Ishikawa (cell line): ENCODE results near the gene NTM.

Source experiments
- CEBPB ChIP-seq: IDR thresholded peaks from 2 replicates; pipeline ENCODE4 v1.6.1; 2012
- CREB1 ChIP-seq: IDR thresholded peaks from 2 replicates; pipeline ENCODE4 v1.6.1; 2012; ENCODE audit warnings: low read depth
- EP300 ChIP-seq: IDR thresholded peaks from 2 replicates; pipeline ENCODE4 v1.6.1; 2012; ENCODE audit warnings: borderline replicate concordance
- FOXM1 ChIP-seq: IDR thresholded peaks from 2 replicates; pipeline ENCODE4 v1.6.1; 2012; ENCODE audit warnings: low read depth, borderline replicate concordance
- NFIC ChIP-seq: IDR thresholded peaks from 2 replicates; pipeline ENCODE4 v1.6.1; 2012
- TAF1 ChIP-seq: IDR thresholded peaks from 2 replicates; pipeline ENCODE4 v1.6.1; 2012; ENCODE audit warnings: low read depth, mild to moderate bottlenecking
- TCF12 ChIP-seq: IDR thresholded peaks from 2 replicates; pipeline ENCODE4 v1.6.1; 2012; ENCODE audit warnings: low read depth
- TEAD4 ChIP-seq: IDR thresholded peaks from 2 replicates; pipeline ENCODE4 v1.6.1; 2012
- ZBTB7A ChIP-seq: IDR thresholded peaks from 2 replicates; pipeline ENCODE4 v1.6.1; 2012; ENCODE audit warnings: low read depth
- TF ChIP-seq, protein P1 (sequence below): IDR thresholded peaks from 2 replicates; pipeline ENCODE4 v1.6.1; 2012; ENCODE audit warnings: low read depth, mild to moderate bottlenecking
- TF ChIP-seq, protein P2 (sequence below): IDR thresholded peaks from 2 replicates; pipeline ENCODE4 v1.6.1; 2012
- TF ChIP-seq, protein P3 (sequence below): IDR thresholded peaks from 2 replicates; pipeline ENCODE4 v1.6.1; 2012

DNA sequence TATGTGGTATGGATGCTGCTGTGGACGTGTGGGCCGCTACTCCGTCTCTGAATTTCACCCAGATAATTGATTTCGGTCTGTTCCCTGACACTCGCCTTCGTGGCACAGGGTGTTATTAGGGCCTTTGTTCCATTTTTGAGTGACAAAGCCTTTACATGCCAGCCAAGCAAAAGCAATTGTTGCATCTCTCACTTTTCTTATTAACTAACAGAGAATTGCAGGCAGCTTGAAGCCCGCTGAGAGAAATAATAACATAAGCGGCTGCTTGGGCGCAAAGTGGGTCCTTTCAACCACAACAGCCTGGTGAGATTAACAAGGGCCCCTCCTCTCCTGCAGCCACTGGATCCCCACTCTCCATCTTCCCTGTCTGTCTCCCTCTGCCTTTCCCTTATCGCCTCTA lies 449.4 kb downstream of the NTM start:
- TF ChIP-seq, protein P1, sequence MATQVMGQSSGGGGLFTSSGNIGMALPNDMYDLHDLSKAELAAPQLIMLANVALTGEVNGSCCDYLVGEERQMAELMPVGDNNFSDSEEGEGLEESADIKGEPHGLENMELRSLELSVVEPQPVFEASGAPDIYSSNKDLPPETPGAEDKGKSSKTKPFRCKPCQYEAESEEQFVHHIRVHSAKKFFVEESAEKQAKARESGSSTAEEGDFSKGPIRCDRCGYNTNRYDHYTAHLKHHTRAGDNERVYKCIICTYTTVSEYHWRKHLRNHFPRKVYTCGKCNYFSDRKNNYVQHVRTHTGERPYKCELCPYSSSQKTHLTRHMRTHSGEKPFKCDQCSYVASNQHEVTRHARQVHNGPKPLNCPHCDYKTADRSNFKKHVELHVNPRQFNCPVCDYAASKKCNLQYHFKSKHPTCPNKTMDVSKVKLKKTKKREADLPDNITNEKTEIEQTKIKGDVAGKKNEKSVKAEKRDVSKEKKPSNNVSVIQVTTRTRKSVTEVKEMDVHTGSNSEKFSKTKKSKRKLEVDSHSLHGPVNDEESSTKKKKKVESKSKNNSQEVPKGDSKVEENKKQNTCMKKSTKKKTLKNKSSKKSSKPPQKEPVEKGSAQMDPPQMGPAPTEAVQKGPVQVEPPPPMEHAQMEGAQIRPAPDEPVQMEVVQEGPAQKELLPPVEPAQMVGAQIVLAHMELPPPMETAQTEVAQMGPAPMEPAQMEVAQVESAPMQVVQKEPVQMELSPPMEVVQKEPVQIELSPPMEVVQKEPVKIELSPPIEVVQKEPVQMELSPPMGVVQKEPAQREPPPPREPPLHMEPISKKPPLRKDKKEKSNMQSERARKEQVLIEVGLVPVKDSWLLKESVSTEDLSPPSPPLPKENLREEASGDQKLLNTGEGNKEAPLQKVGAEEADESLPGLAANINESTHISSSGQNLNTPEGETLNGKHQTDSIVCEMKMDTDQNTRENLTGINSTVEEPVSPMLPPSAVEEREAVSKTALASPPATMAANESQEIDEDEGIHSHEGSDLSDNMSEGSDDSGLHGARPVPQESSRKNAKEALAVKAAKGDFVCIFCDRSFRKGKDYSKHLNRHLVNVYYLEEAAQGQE, result no peak
- no peak for TF ChIP-seq TCF12
- no peak for TF ChIP-seq EP300
- TF ChIP-seq ZBTB7A, result no peak
- TF ChIP-seq FOXM1, result no peak
- TF ChIP-seq, protein P2, sequence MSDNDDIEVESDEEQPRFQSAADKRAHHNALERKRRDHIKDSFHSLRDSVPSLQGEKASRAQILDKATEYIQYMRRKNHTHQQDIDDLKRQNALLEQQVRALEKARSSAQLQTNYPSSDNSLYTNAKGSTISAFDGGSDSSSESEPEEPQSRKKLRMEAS, result no peak
- no peak for TF ChIP-seq TAF1
- no peak for TF ChIP-seq CREB1
- TF ChIP-seq, protein P3, sequence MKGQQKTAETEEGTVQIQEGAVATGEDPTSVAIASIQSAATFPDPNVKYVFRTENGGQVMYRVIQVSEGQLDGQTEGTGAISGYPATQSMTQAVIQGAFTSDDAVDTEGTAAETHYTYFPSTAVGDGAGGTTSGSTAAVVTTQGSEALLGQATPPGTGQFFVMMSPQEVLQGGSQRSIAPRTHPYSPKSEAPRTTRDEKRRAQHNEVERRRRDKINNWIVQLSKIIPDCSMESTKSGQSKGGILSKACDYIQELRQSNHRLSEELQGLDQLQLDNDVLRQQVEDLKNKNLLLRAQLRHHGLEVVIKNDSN, result no peak
- TF ChIP-seq CEBPB, result no peak
- no peak for TF ChIP-seq TEAD4
- TF ChIP-seq NFIC, result no peak
